ENCODE data around the gene TDRD9.

GRCh38 chr14:103887557-103888115, 40.6 kb upstream of the TDRD9 start:
- TF ChIP-seq EP300 (IDR thresholded peaks at IDR 0.05) (no peak), CTCF (IDR thresholded peaks at IDR 0.05) (no peak)

All from esophagus muscularis mucosa (tissue), 3 donors.